ENCODE measurements around the gene TMPRSS7.

Gene TMPRSS7

DNA sequence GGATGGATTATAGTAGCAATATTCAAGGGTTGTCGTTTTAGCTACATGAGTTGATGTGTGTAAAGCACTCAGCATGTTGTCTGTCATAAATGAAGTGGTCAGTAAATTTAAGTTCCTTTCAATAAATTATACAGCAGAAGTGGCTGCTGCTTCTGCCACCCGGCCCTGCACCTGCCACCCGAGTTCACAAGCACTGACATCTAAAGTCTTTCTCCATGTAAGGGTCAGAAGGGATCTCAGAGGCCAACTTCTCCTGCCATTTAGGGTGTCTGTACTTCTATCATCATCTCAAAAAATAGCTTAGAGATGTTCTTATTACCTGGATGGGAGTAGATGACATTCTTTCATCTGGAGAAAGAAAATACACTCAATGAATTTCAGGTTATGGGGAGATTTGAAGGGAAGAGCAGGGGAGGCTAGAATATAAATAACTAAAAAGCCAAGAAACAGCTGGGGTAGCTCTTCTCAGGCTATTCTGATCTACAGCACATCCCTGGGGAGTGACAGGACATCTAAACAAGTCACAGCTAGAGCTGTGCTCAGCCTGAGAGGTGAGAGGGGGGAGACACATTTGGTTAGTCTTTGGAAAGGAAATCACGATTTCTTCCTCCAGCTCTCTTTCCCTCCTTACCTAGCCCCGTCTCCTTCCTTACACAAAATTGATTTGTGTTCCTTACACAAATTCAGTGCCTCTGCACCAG lies 90.5 kb downstream of the TMPRSS7 start:
- in situ Hi-C loops (cut with MboI; ENCODE audit: low sequenced_read_pairs) = loop anchor here (25.0 kb wide), 2 partner anchors 187 to 387 kb away; no protein-coding TSS in a partner anchor

DNA sequence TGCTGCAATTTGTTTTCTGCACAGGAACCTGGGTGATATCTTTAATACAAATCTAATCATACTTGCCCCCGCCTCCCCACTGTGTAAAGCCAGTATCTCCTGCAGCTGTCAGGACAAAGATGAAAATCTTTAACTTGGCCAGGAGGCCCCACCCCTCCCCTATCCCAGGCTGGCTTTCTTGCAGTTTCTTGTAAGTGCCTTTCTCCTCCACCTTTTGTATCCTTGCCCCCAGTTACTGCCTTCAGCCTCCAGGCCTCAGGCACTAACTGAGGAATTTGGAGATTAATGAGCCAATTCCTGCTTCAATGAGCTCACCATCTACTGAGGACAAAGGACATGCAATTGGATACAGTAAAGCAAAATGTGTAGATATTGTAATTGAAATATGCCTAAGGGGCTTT lies 92.0 kb downstream of the TMPRSS7 start:
- in situ Hi-C loops (cut with MboI; ENCODE audit: low sequenced_read_pairs) = no loop called here

DNA sequence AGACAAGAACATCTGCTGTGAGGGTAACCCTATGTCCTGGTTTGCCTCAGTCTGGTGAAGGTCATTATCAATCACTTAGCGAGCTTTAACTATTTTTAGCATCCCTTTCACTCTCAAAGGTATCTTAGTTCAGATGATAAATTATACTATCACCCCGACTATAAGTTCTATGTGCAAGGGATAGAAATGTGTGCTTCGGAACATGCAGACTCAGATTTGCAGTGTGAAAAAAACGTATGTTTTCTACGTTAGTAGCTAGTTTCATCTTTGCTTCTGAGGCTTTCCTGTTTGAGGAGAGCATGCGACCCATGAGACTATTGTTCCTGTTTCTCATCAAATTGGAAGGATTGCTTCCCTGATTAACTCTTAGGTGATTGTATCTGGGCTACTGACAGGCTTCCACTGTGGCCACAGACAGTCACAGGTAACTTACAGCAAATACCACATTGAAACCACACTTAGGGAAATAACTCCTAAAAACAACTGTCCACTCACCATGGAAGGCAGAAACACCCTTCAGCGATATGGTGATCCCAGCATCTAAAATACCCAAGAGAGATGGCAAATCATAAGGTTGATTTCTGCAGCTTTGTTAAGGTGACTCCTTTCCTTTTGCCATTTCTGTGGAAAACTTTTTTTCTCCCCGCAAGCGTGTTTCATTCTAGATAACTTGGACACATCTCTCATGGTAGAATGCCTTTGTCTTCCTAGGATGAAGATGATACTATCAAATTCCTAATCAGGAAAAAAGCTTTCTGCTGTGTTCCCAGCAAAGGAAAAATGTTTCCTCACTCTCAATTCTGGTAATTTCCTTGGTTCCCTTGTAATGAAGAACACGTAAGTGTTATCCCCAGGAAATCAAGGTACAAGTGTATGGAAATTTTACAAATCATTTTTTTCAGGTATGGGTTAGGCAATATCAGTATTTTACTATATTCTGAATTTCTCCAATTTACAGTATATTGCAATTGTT lies 93.3 kb downstream of the TMPRSS7 start:
- in situ Hi-C loops (cut with MboI; ENCODE audit: low sequenced_read_pairs) = no loop called here

- in situ Hi-C loops (cut with MboI; ENCODE audit: low sequenced_read_pairs) = no loop called here
Measured at GRCh38 chr3:112128843-112129727, 94.5 kb downstream of the TMPRSS7 start.

DNA sequence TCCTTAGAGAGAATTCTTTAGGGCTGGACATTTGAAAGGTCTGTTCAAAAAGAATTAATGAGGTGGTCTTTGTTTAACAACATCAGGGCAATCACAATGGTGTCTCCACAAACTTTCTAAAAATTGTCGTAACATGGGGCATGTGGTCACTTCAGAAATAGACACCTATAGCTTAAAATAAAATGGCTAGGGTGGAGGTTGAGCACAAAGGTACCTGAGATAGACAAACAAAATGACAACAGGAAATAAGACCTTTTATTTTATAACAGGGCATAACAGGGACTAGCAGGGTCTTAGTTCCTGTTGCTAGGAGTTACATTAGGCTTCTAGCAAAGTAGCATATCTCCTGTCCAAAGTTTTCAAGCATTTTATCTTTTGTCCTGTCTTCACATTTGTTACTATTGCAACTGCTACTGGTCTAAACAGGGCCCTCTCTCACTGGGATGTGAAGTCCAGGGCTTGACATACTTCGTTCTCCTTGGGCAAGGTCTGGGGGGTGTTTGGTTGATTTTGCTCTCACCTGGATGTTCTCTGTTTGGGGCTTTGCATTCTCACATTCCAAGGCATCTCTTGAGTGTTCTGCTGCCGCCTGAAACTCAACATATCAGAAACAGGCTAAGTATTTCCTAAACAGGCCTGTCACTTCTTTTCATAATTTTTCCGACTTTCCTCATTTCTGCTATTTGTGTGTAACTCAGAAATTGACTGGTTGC lies 95.5 kb downstream of the TMPRSS7 start:
- in situ Hi-C loops (cut with MboI; ENCODE audit: low sequenced_read_pairs) = no loop called here

DNA sequence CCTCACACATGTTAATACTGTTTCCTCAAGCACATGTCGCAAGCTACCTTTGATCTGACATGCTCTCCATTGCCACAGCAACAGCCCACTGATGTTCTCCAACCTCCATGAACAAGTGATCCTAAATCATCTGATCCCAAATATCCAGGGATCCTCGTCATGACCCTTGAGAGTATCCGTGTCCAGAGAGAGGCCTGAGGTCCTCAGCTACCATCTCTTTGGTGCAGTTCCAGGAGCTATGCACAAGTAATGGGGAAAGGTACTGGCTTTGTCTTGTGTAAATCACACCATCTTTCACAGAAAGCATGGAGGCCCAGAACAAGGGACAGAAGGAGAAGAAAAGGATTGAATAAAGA lies 96.1 kb downstream of the TMPRSS7 start:
- in situ Hi-C loops (cut with MboI; ENCODE audit: low sequenced_read_pairs) = no loop called here
